ENCODE data around the gene EPHA8. TPM values are rescaled to one million over a fixed set of nuclear protein-coding genes. Genes with fewer than 3 reads are reported as not detected.

The EPHA8 gene
- total and polyA plus RNA-seq, 9 of the 15 experiments (the other 6 are each of a cell fraction or from before 2014, with no cell fraction given): not detected

DNA sequence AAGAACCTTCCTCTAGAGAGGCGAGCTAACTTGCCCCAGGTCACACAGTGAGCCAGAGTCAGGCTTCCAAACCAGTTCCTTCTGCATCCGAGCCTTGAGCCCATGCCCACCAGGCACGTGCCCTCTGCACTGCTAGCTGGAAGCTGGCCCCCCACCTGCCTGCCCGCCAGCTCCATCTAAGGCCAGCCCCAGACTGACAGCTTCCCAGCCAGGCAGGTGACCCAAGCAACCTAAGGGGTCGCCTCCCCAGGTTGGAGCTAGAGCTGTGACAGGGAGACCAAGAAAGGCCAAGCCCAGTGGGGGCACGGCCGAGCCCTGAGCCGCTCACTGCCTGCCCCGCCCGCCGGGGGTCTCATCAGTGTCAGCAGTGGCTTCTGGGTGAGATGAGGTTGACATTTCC lies 53.3 kb downstream of the EPHA8 start:
- Histone ChIP-seq H3K36me3 (ENCODE audit: control insufficient read depth, insufficient read depth, low read length) (no peaks in the 10 kb centered on the region), H3K4me1 (replicated peaks in 1 of 2; ENCODE audit: control insufficient read depth in 2 of 2, insufficient read depth in 2 of 2, low read length in 2 of 2) (peaks cover 0 to 7% of the 10 kb centered on the region in 2 experiments; a peak in 2 of 5 replicates), H2AFZ (ENCODE audit: low read depth, low read length) (no peak overlapping the region), H3K9me3 (replicated peaks; ENCODE audit: control insufficient read depth, insufficient read depth, low read depth, low read length) (no peaks in the 10 kb centered on the region), H3K9ac (ENCODE audit: insufficient read depth in 1 of 2, low read depth in 2 of 2, low read length in 2 of 2) (no peak overlapping the region), H3K79me2 (ENCODE audit: control insufficient read depth, insufficient read depth, low read length) (no peaks in the 10 kb centered on the region), H3K4me3 (no peak overlapping the region), H3K9me1 (ENCODE audit: control insufficient read depth, insufficient read depth, low read length) (no peaks in the 10 kb centered on the region), H3K27me3 (ENCODE audit: control insufficient read depth in 2 of 2, insufficient read depth in 2 of 2, low read length in 2 of 2) (peaks cover 27 to 65% of the 10 kb centered on the region in 2 experiments; a peak in 4 of 5 replicates), H3K27ac (ENCODE audit: extremely low read depth, low read depth, low read length) (no peak overlapping the region), H4K20me1 (replicated peaks; ENCODE audit: control insufficient read depth, insufficient read depth, low read length) (peaks cover 19% of the 10 kb centered on the region), H3K4me2 (ENCODE audit: insufficient read depth, low read length) (no peak overlapping the region)
- no TSS peak for BruUV-seq (replicated peaks)
- ChIA-PET POLR2A (interaction anchor here (0.7 kb wide), 1 partner anchor 927 kb away, joined by 3 read pairs; no protein-coding TSS in a partner anchor), CTCF (ENCODE audit: low intra/inter-chr PET ratio) (no interaction called here)
- DNase-seq (ENCODE audit: extremely low read depth in 1 of 4, low spot score in 3 of 4): no peak
- no peak for ATAC-seq
- in situ Hi-C loops (cut with MboI): no loop called here
- under 1% methylated on average over 11 of the region's 11 CpGs for WGBS (ENCODE audit: insufficient coverage, low coverage, missing lambda C conversion rate)
- no peak for TF ChIP-seq TCF7L2 (IDR thresholded peaks at IDR 0.05; ENCODE audit: low read depth, low read length)
- TF ChIP-seq, protein P1, sequence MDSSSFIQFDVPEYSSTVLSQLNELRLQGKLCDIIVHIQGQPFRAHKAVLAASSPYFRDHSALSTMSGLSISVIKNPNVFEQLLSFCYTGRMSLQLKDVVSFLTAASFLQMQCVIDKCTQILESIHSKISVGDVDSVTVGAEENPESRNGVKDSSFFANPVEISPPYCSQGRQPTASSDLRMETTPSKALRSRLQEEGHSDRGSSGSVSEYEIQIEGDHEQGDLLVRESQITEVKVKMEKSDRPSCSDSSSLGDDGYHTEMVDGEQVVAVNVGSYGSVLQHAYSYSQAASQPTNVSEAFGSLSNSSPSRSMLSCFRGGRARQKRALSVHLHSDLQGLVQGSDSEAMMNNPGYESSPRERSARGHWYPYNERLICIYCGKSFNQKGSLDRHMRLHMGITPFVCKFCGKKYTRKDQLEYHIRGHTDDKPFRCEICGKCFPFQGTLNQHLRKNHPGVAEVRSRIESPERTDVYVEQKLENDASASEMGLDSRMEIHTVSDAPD (CRISPR knock-in tag; IDR thresholded peaks at IDR 0.05): no peak
- FAIRE-seq: no peak
- intact Hi-C loops (cut with micrococcal nuclease): no loop called here

DNA sequence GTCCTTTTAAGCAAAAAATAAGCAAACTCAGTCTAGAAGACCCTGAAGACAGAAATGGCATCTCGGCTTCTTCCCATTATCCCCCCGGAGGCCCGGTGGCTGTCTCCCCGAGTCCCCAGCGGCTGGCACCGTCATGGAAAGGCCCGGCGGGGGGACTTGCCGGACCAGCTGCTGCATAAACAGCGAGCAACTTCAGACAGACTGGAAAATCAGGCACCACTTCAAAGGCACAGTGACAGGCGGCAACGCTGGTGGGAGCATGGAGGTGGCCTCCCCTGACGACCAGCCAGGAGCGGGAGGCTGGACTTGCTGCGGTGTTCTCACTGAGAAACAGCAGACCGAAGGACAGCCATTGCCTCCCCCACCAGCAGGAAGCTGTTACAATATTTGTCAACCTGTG lies 54.8 kb downstream of the EPHA8 start:
- H3K27me3 ChIP-seq (ENCODE audit: control insufficient read depth in 2 of 2, insufficient read depth in 2 of 2, low read length in 2 of 2): peaks cover 27 to 74% of the 10 kb centered on the region in 2 experiments; a peak in 4 of 5 replicates
- in situ Hi-C loops (cut with MboI): no loop called here
- POLR2A ChIA-PET: no interaction called here

More for the DNA sequence above, 54.8 kb downstream of the EPHA8 start:
- Histone ChIP-seq H3K9me3 (replicated peaks; ENCODE audit: control insufficient read depth, insufficient read depth, low read depth, low read length) (no peaks in the 10 kb centered on the region), H3K36me3 (ENCODE audit: control insufficient read depth, insufficient read depth, low read length) (no peaks in the 10 kb centered on the region), H3K4me1 (replicated peaks in 1 of 2; ENCODE audit: control insufficient read depth in 2 of 2, insufficient read depth in 2 of 2, low read length in 2 of 2) (peaks cover 0 to 7% of the 10 kb centered on the region in 2 experiments; a peak in 1 of 5 replicates), H3K9me1 (ENCODE audit: control insufficient read depth, insufficient read depth, low read length) (no peaks in the 10 kb centered on the region), H2AFZ (ENCODE audit: low read depth, low read length) (no peak overlapping the region), H3K4me3 (no peak overlapping the region), H3K27ac (ENCODE audit: extremely low read depth, low read depth, low read length) (no peak overlapping the region), H3K4me2 (ENCODE audit: insufficient read depth, low read length) (no peak overlapping the region), H3K79me2 (ENCODE audit: control insufficient read depth, insufficient read depth, low read length) (no peaks in the 10 kb centered on the region), H4K20me1 (replicated peaks; ENCODE audit: control insufficient read depth, insufficient read depth, low read length) (peaks cover 13% of the 10 kb centered on the region; the same call in 1 of the 2 replicates), H3K9ac (ENCODE audit: insufficient read depth in 1 of 2, low read depth in 2 of 2, low read length in 2 of 2) (no peak overlapping the region; a peak in 1 of 4 replicates)
- DNase-seq (ENCODE audit: extremely low read depth in 1 of 4, low spot score in 3 of 4): no peak
- BruUV-seq (replicated peaks): no TSS peak
- FAIRE-seq: no peak
- CTCF ChIA-PET (ENCODE audit: low intra/inter-chr PET ratio): interaction anchor here (0.6 kb wide), 1 partner anchor 467 kb away, joined by 3 read pairs; no protein-coding TSS in a partner anchor
- ATAC-seq: no peak
- intact Hi-C loops (cut with micrococcal nuclease): no loop called here
- 1% methylated on average over 16 of the region's 16 CpGs for WGBS (ENCODE audit: insufficient coverage, low coverage, missing lambda C conversion rate)
- TF ChIP-seq PTRF (tag; IDR thresholded peaks at IDR 0.05) (no peak), TFAP4 (CRISPR knock-in tag; IDR thresholded peaks at IDR 0.05; ENCODE audit: borderline replicate concordance) (no peak), RB1 (IDR thresholded peaks at IDR 0.05; ENCODE audit: low read depth) (no peak), ZSCAN32 (CRISPR knock-in tag; IDR thresholded peaks at IDR 0.05) (no peak)
- TF ChIP-seq, protein P2, sequence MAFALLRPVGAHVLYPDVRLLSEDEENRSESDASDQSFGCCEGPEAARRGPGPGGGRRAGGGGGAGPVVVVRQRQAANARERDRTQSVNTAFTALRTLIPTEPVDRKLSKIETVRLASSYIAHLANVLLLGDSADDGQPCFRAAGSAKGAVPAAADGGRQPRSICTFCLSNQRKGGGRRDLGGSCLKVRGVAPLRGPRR (CRISPR knock-in tag; IDR thresholded peaks at IDR 0.05): no peak
- TF ChIP-seq, protein P3, sequence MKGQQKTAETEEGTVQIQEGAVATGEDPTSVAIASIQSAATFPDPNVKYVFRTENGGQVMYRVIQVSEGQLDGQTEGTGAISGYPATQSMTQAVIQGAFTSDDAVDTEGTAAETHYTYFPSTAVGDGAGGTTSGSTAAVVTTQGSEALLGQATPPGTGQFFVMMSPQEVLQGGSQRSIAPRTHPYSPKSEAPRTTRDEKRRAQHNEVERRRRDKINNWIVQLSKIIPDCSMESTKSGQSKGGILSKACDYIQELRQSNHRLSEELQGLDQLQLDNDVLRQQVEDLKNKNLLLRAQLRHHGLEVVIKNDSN (CRISPR knock-in tag; IDR thresholded peaks at IDR 0.05): no peak

Data from K562 (cell line).